ENCODE data around the gene ADRA2C. TPM values are rescaled to one million over a fixed set of nuclear protein-coding genes. Genes with fewer than 3 reads are reported as not detected.

The ADRA2C gene
- total RNA-seq, 1 experiment from 2014 or later = 23.5 TPM

DNA sequence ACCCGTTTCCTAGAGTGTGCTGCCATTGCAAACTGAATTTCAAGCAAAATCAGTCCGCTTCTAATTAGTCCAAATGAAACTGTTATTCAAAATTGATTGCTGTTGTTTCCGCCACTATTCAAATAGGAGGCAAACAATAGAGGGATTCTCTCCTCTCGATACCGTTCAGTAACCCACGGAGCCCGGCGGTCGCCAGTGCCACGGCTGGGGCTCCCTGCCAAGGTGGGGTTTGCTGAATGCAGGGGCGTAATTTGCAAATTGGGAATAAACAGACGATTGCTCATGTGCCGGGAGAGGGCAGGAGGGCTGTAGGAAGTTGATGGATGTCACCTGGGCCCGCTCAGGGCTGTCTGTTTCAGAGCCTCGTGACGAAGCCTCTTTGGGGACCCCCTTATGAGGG is 8.8 kb downstream of the ADRA2C start:
- POLR2A ChIA-PET = no interaction called here
- BruUV-seq (replicated peaks) = no TSS peak
- Histone ChIP-seq H3K27ac (ENCODE audit: low read length) (no peak overlapping the region), H3K27me3 (ENCODE audit: control insufficient read depth, insufficient read depth, low read length) (no peaks in the 10 kb centered on the region), H3K4me3 (ENCODE audit: low read depth in 2 of 2, low read length in 2 of 2) (no peak overlapping the region), H3K4me1 (ENCODE audit: control insufficient read depth, insufficient read depth, low read length) (peaks cover 8% of the 10 kb centered on the region), H3K9me3 (ENCODE audit: control insufficient read depth, insufficient read depth, low read depth, low read length) (no peaks in the 10 kb centered on the region), H3K36me3 (ENCODE audit: control insufficient read depth, insufficient read depth, low read length) (no peaks in the 10 kb centered on the region)
- DNase-seq (ENCODE audit: low read depth, low spot score) = no peak
- TF ChIP-seq SIN3A (IDR thresholded peaks at IDR 0.05; ENCODE audit: borderline replicate concordance, insufficient read depth, low read depth, low read length) = no peak
- TF ChIP-seq, protein P1, sequence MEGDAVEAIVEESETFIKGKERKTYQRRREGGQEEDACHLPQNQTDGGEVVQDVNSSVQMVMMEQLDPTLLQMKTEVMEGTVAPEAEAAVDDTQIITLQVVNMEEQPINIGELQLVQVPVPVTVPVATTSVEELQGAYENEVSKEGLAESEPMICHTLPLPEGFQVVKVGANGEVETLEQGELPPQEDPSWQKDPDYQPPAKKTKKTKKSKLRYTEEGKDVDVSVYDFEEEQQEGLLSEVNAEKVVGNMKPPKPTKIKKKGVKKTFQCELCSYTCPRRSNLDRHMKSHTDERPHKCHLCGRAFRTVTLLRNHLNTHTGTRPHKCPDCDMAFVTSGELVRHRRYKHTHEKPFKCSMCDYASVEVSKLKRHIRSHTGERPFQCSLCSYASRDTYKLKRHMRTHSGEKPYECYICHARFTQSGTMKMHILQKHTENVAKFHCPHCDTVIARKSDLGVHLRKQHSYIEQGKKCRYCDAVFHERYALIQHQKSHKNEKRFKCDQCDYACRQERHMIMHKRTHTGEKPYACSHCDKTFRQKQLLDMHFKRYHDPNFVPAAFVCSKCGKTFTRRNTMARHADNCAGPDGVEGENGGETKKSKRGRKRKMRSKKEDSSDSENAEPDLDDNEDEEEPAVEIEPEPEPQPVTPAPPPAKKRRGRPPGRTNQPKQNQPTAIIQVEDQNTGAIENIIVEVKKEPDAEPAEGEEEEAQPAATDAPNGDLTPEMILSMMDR (IDR thresholded peaks at IDR 0.05) = no peak
- in situ Hi-C loops (cut with HindIII; ENCODE audit: low pct_unique_long_range_greater_than_20kb, low sequenced_read_pairs) (no loop called here), intact Hi-C loops (cut with micrococcal nuclease; ENCODE audit: unreplicated experiment) (no loop called here)
- CTCF ChIA-PET = no interaction called here
- ATAC-seq = no peak

DNA sequence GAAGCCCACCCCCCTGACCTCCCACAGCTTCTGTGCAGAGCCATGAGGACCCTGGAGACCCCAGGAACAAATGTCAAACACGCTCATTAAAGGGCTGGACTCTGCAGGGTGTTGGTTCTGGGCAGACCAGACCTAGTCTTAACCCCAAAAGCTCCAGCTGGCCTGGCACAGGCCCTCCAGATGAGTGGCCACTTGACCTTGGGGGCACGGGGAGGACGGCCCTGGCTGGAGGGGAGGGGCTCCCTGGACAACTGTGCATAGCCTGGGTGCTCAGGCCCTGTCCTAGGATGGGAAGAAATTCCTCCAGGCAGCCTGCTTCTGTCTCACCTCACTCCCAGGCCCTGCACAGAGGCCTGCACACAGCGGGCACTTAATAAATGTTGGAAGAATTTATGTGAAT is 9.4 kb downstream of the ADRA2C start:
- DNase-seq (ENCODE audit: low read depth, low spot score) (no peak), ATAC-seq (no peak)
- no TSS peak for BruUV-seq (replicated peaks)
- Histone ChIP-seq H3K9me3 (ENCODE audit: control insufficient read depth, insufficient read depth, low read depth, low read length) (no peaks in the 10 kb centered on the region), H3K4me1 (ENCODE audit: control insufficient read depth, insufficient read depth, low read length) (peaks cover 8% of the 10 kb centered on the region), H3K4me3 (ENCODE audit: low read depth in 2 of 2, low read length in 2 of 2) (no peak overlapping the region), H3K27ac (ENCODE audit: low read length) (no peak overlapping the region), H3K36me3 (ENCODE audit: control insufficient read depth, insufficient read depth, low read length) (no peaks in the 10 kb centered on the region), H3K27me3 (ENCODE audit: control insufficient read depth, insufficient read depth, low read length) (no peaks in the 10 kb centered on the region)
- intact Hi-C loops (cut with micrococcal nuclease; ENCODE audit: unreplicated experiment) (no loop called here), in situ Hi-C loops (cut with HindIII; ENCODE audit: low pct_unique_long_range_greater_than_20kb, low sequenced_read_pairs) (no loop called here)
- CTCF ChIA-PET = no interaction called here
- POLR2A ChIA-PET = no interaction called here
- TF ChIP-seq, protein P2, sequence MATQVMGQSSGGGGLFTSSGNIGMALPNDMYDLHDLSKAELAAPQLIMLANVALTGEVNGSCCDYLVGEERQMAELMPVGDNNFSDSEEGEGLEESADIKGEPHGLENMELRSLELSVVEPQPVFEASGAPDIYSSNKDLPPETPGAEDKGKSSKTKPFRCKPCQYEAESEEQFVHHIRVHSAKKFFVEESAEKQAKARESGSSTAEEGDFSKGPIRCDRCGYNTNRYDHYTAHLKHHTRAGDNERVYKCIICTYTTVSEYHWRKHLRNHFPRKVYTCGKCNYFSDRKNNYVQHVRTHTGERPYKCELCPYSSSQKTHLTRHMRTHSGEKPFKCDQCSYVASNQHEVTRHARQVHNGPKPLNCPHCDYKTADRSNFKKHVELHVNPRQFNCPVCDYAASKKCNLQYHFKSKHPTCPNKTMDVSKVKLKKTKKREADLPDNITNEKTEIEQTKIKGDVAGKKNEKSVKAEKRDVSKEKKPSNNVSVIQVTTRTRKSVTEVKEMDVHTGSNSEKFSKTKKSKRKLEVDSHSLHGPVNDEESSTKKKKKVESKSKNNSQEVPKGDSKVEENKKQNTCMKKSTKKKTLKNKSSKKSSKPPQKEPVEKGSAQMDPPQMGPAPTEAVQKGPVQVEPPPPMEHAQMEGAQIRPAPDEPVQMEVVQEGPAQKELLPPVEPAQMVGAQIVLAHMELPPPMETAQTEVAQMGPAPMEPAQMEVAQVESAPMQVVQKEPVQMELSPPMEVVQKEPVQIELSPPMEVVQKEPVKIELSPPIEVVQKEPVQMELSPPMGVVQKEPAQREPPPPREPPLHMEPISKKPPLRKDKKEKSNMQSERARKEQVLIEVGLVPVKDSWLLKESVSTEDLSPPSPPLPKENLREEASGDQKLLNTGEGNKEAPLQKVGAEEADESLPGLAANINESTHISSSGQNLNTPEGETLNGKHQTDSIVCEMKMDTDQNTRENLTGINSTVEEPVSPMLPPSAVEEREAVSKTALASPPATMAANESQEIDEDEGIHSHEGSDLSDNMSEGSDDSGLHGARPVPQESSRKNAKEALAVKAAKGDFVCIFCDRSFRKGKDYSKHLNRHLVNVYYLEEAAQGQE (IDR thresholded peaks at IDR 0.05; ENCODE audit: insufficient read depth in 1 of 2, low read depth in 2 of 2, low read length in 1 of 2) = no peak
- TF ChIP-seq TCF7L2 (IDR thresholded peaks at IDR 0.05; ENCODE audit: low read depth, low read length) = no peak
- no peak for TF ChIP-seq SIN3A (IDR thresholded peaks at IDR 0.05; ENCODE audit: borderline replicate concordance, insufficient read depth, low read depth, low read length)
- TF ChIP-seq, protein P1 (IDR thresholded peaks at IDR 0.05) = no peak
- no peak for TF ChIP-seq POLR2AphosphoS5 (IDR thresholded peaks at IDR 0.05; ENCODE audit: low read depth, low read length)

Data from Panc1 (cell line).